GM18861 (cell line): ENCODE measurements around the gene IFI35.
"Not testable (repeated sequence)": the region's sequence is repeated elsewhere in the genome, so short reads cannot be mapped to it uniquely, and the experiment has no call there.

Experiments
- ATAC-seq: cut with Tn5 transposase; IDR thresholded peaks from one replicate; pipeline ENCODE4 v1.9.1; 2021; ENCODE audit not compliant: unreplicated experiment

Gene IFI35

GRCh38 chr17:43021741-43022512, 15.3 kb downstream of the IFI35 start, which contains the start of gene VAT1:
TSS of gene VAT1 (minus strand) at chr17:43022385. CDS start at chr17:43022322, 63 bp downstream.
- ATAC-seq = no peak

GRCh38 chr17:43024407-43025289, 18.1 kb downstream of the IFI35 start, which contains the start of gene RND2:
TSS of gene RND2 (plus strand) at chr17:43025231. CDS start at chr17:43025348, 117 bp downstream.
- ATAC-seq = peak; percentile 34

GRCh38 chr17:43025290-43025657, 18.7 kb downstream of the IFI35 start:
- no peak for ATAC-seq

GRCh38 chr17:43025766-43026537, 19.4 kb downstream of the IFI35 start:
- ATAC-seq = no peak

GRCh38 chr17:43026595-43026994, 20.0 kb downstream of the IFI35 start:
- no peak for ATAC-seq

GRCh38 chr17:43027091-43028032, 20.8 kb downstream of the IFI35 start:
- no peak for ATAC-seq

- no peak for ATAC-seq
Observed at GRCh38 chr17:43028221-43028861, 21.8 kb downstream of the IFI35 start.

- ATAC-seq = no peak
Observed at GRCh38 chr17:43030137-43030767, 23.7 kb downstream of the IFI35 start.

GRCh38 chr17:43031666-43032065, 25.1 kb downstream of the IFI35 start:
- no peak for ATAC-seq

GRCh38 chr17:43033948-43034881, 27.6 kb downstream of the IFI35 start:
- no peak for ATAC-seq

- ATAC-seq = no peak
Observed at GRCh38 chr17:43034894-43035293, 28.3 kb downstream of the IFI35 start.

GRCh38 chr17:43039646-43040045, 33.1 kb downstream of the IFI35 start:
- ATAC-seq = no peak

- no peak for ATAC-seq
Observed at GRCh38 chr17:43040655-43041054, 34.1 kb downstream of the IFI35 start.

GRCh38 chr17:43042025-43042628, 35.5 kb downstream of the IFI35 start:
- ATAC-seq = no peak

- no peak for ATAC-seq
Observed at GRCh38 chr17:43043307-43043706, 36.7 kb downstream of the IFI35 start.

- no peak for ATAC-seq
Observed at GRCh38 chr17:43044024-43044423, 37.4 kb downstream of the IFI35 start.

- ATAC-seq = no peak
Observed at GRCh38 chr17:43051969-43052368, 45.4 kb downstream of the IFI35 start.

GRCh38 chr17:43053008-43053407, 46.4 kb downstream of the IFI35 start:
- not testable (repeated sequence) for ATAC-seq
